ENCODE data around the gene SOS1.

DNA sequence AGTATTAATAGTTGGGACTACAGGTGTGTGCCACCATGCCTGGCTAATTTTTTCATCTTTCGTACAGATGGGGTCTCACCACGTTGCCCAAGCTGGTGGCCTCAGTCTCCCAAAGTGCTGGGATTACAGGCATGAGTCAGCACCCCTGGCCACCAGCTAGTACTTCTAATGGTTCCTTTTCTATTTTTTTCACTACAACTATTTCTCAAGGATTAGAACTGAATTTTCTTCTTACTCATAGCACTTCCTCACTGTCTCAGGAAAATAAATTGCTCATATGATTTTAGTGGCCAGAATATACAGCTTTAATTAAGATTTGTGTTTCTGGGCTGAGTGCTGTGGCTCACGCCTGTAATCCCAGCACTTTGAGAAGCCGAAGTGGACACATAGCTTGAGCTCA, 43.2 kb upstream of the SOS1 start:
- TF ChIP-seq, protein P1, sequence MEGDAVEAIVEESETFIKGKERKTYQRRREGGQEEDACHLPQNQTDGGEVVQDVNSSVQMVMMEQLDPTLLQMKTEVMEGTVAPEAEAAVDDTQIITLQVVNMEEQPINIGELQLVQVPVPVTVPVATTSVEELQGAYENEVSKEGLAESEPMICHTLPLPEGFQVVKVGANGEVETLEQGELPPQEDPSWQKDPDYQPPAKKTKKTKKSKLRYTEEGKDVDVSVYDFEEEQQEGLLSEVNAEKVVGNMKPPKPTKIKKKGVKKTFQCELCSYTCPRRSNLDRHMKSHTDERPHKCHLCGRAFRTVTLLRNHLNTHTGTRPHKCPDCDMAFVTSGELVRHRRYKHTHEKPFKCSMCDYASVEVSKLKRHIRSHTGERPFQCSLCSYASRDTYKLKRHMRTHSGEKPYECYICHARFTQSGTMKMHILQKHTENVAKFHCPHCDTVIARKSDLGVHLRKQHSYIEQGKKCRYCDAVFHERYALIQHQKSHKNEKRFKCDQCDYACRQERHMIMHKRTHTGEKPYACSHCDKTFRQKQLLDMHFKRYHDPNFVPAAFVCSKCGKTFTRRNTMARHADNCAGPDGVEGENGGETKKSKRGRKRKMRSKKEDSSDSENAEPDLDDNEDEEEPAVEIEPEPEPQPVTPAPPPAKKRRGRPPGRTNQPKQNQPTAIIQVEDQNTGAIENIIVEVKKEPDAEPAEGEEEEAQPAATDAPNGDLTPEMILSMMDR (conservative IDR thresholded peaks at IDR 0.05 in 1 of 2, IDR thresholded peaks at IDR 0.05 in 1 of 2; ENCODE audit: extremely low read depth in 1 of 2, insufficient read depth in 1 of 2, low read depth in 1 of 2, low read length in 2 of 2) = no peak
- no peak for TF ChIP-seq EZH2 (IDR thresholded peaks at IDR 0.05; ENCODE audit: borderline replicate concordance, low read length)
